Heart left ventricle (tissue), 13 donors: ENCODE results near the gene CEP170B.
"Not testable (repeated sequence)": the region's sequence is repeated elsewhere in the genome, so short reads cannot be mapped to it uniquely, and the experiment has no call there.

Experiments used
- POLR2A ChIP-seq, 2 donors: fragments of 450-650 bp; IDR thresholded peaks; one replicate each; pipeline ENCODE4 v1.6.1; 2017; ENCODE audit warnings: antibody characterized with exemption in 2 of 2, mild to moderate bottlenecking in 2 of 2, moderate library complexity in 2 of 2
- TF ChIP-seq, protein P1 (sequence below), 12 donors: fragments of 200-600 bp; sonication (generic) in 4 of 12; IDR thresholded peaks; one replicate each; pipeline versions ENCODE4 v1.5.0 to v1.8.0; 2018 to 2022; ENCODE audit warnings: antibody characterized with exemption in 12 of 12, mild to moderate bottlenecking in 5 of 12
- donor health status: ischemic (EF 13 %, LVEDD 7.1; RV severe dilation, severe dysfunction).
- donor health status: DM: no; HTN: yes; CAD: no.
- donor health status: DM: no; HTN: no; CAD: no.
- donor health status: ischemic (EF 25% LVEDD 6.9; RV normal size, moderate dysfunction).
- donor health status: ischemic (EF 25% LVEDD 5.7; RV mildly dilated, moderate dysfunction).
- donor health status: ischemic (EF 35%, LVEDD 5.7; RV mildly dilated, moderate dysfunction).
- donor health status: nonischemic (EF 11% LVEDD 7.7; RV severe dilation, severe dysfunction).
- donor health status: DM: yes; HTN: yes; CAD: no.
- donor health status: PGD.
- donor health status: ischemic (EF 29% LVEDD 5.4; RV normal size, mild dysfunction).
- donor health status: nonischemic (EF 23%, LVEDD 6.1; RV moderate dilation, normal function).

DNA sequence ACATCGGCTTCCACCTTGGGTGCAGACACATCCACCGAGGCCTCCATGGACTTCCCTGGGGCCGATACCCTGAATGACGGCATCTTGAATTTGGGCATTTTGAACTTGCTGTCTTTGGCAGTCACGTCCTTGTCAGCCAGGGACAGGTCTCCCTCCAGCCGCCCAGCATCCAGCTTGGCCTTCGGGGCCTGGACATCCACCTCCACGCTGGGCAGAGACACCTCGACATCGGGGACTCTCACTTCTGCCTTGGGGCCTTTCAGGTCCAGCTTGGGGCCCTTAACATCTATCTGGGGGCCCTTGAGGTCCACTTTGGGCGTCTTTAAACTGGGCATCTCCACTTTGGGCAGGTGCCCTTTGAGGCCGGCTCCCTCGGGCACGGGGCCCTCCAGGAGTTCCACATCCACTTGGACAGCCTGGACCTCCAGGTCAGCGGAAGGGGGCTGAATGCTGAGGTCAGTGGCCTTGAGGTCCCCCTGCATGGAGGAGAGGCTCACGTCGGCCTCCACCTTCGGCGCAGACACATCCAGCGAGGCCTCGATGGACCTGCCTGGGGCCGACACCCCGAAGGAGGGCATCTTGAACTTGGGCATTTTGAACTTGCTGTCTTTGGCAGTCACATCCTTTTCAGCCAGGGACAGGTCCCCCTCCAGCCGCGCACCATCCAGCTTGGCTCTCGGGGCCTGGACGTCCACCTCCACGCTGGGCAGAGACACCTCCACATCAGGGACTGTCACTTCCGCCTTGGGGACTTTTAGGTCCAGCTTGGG is 79.6 kb downstream of the CEP170B start:
- TF ChIP-seq, protein P1, sequence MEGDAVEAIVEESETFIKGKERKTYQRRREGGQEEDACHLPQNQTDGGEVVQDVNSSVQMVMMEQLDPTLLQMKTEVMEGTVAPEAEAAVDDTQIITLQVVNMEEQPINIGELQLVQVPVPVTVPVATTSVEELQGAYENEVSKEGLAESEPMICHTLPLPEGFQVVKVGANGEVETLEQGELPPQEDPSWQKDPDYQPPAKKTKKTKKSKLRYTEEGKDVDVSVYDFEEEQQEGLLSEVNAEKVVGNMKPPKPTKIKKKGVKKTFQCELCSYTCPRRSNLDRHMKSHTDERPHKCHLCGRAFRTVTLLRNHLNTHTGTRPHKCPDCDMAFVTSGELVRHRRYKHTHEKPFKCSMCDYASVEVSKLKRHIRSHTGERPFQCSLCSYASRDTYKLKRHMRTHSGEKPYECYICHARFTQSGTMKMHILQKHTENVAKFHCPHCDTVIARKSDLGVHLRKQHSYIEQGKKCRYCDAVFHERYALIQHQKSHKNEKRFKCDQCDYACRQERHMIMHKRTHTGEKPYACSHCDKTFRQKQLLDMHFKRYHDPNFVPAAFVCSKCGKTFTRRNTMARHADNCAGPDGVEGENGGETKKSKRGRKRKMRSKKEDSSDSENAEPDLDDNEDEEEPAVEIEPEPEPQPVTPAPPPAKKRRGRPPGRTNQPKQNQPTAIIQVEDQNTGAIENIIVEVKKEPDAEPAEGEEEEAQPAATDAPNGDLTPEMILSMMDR (IDR thresholded peaks at IDR 0.05), result not testable (repeated sequence)
- not testable (repeated sequence) for TF ChIP-seq POLR2A (IDR thresholded peaks at IDR 0.05)
